ENCODE data around the gene BBS9.

Gene BBS9

DNA sequence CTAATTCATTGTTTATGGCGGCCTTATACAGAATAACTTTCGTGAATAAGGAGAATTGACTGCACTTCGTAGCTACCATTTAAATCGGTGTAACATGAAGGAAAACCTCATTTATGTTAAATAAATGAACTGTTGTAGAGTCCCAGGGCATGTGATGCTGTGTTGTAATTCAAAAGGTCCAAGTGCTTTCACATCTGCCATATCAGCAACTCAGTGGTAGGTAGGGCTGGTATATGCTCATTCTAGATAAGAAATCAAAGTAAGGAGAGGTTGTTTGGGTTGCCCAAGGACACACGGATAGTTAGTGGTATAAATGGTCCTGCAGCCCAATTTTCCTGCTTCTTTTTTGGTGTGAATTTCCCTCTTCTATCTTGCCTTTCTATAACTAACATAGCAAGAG is 15.8 kb downstream of the BBS9 start:
- no peak for TF ChIP-seq CTCF (IDR thresholded peaks at IDR 0.05; ENCODE audit: control insufficient read depth, extremely low read depth, insufficient read depth)
- no peak overlapping the region for H3K4me3 ChIP-seq (ENCODE audit: low read depth, low read length)
- DNase-seq (ENCODE audit: low read depth), result no peak

- TF ChIP-seq CTCF (IDR thresholded peaks at IDR 0.05; ENCODE audit: control insufficient read depth, extremely low read depth, insufficient read depth), result no peak
- H3K4me3 ChIP-seq (ENCODE audit: low read depth, low read length), result no peak overlapping the region
- DNase-seq (ENCODE audit: low read depth), result no peak
Measured at GRCh38 chr7:33152087-33152486, 22.7 kb downstream of the BBS9 start.

- TF ChIP-seq CTCF (IDR thresholded peaks at IDR 0.05; ENCODE audit: control insufficient read depth, extremely low read depth, insufficient read depth), result no peak
- H3K4me3 ChIP-seq (ENCODE audit: low read depth, low read length), result no peak overlapping the region
- no peak for DNase-seq (ENCODE audit: low read depth)
Measured at GRCh38 chr7:33155811-33156210, 26.4 kb downstream of the BBS9 start.

GRCh38 chr7:33156441-33156840 is 27.1 kb downstream of the BBS9 start:
- no peak overlapping the region for H3K4me3 ChIP-seq (ENCODE audit: low read depth, low read length)
- no peak for DNase-seq (ENCODE audit: low read depth)
- TF ChIP-seq CTCF (IDR thresholded peaks at IDR 0.05; ENCODE audit: control insufficient read depth, extremely low read depth, insufficient read depth), result no peak

DNA sequence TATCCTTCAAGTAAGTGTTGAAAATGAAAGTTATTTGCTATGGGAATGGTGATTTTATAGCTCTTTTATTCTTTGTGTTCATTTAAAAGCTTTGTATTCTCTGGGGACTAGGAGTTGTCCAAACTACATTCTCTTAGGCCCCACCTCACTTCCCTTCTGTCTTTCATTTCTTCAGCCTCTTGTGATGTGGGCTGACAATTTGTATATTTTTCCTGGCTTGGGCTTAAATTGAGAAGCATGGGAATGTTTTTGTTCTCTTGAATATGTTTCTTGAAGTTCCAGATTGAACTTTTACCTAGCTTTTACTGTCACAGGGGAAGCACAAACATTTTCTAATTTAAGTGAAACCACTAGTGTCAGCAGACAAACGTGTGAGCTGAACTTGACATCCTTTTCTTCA is 27.9 kb downstream of the BBS9 start:
- no peak for TF ChIP-seq CTCF (IDR thresholded peaks at IDR 0.05; ENCODE audit: control insufficient read depth, extremely low read depth, insufficient read depth)
- no peak for DNase-seq (ENCODE audit: low read depth)
- no peak overlapping the region for H3K4me3 ChIP-seq (ENCODE audit: low read depth, low read length)

DNA sequence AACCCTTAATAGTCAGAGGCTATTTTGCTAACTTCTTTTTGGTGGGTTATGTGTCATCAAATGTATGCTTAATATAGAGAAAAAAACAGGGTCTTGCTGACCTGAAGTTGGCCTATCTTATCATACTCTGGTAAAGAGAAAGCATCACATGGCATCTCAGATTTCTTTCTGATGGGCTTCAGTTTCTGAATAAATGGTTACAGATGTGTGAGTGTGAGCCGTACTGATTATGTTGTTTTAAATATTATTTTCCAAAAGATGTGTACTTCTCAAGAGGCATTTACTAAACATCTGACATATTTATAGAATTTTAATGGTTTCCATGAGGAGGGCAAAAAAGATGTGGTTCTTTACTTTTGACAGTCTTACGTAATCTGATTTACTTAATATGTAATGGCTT is 28.4 kb downstream of the BBS9 start:
- no peak for TF ChIP-seq CTCF (IDR thresholded peaks at IDR 0.05; ENCODE audit: control insufficient read depth, extremely low read depth, insufficient read depth)
- no peak overlapping the region for H3K4me3 ChIP-seq (ENCODE audit: low read depth, low read length)
- DNase-seq (ENCODE audit: low read depth), result no peak

- no peak for DNase-seq (ENCODE audit: low read depth)
- TF ChIP-seq CTCF (IDR thresholded peaks at IDR 0.05; ENCODE audit: control insufficient read depth, extremely low read depth, insufficient read depth), result no peak
- no peak overlapping the region for H3K4me3 ChIP-seq (ENCODE audit: low read depth, low read length)
Measured at GRCh38 chr7:33177876-33178275, 48.5 kb downstream of the BBS9 start.

All from LNCaP clone FGC (cell line).